ENCODE results near the gene NKG7.

- TF ChIP-seq CTCF (IDR thresholded peaks at IDR 0.05), result no peak
- TF ChIP-seq POLR2A (IDR thresholded peaks at IDR 0.05), result no peak
Observed at GRCh38 chr19:51386882-51387520, 14.5 kb upstream of the NKG7 start.
